Activated CD4-positive, alpha-beta T cell treated with anti-CD3 and anti-CD28 coated beads, Interleukin-2, amount 10 ng/mL, durations not matched to agents 7 days and 5 days (primary cell): ENCODE measurements around the gene ADAMTS9. TPM values are rescaled to one million over a fixed set of nuclear protein-coding genes. Genes with fewer than 3 reads are reported as not detected.

ENCODE experiments used
- CTCF ChIA-PET: fragments of 350-600 bp; sonication (Branson Sonifier 250); formaldehyde crosslinking; loops from one replicate; lab custom pipeline; 2021; ENCODE audit warnings: antibody characterized with exemption; lab: Charles Lee
- POLR2A ChIA-PET: fragments of 350-600 bp; sonication (Branson Sonifier 250); formaldehyde crosslinking; loops from one replicate; lab custom pipeline; 2021; ENCODE audit warnings: antibody characterized with exemption; lab: Charles Lee
- DNase-seq: peaks from one replicate; pipeline ENCODE4 v3.0.0-alpha.2; 2020
- H3K27ac Mint-ChIP-seq: one replicate; pipeline ENCODE4 v1.8.0; 2021; ENCODE audit warnings: mild to moderate bottlenecking, moderate library complexity, mixed read lengths
- H3K27me3 Mint-ChIP-seq: one replicate; pipeline ENCODE4 v1.8.0; 2021; ENCODE audit warnings: mixed read lengths
- H3K36me3 Mint-ChIP-seq: one replicate; pipeline ENCODE4 v1.8.0; 2021; ENCODE audit warnings: low read depth, mixed read lengths
- H3K4me1 Mint-ChIP-seq: one replicate; pipeline ENCODE4 v1.8.0; 2021; ENCODE audit warnings: mixed read lengths
- H3K4me3 Mint-ChIP-seq: one replicate; pipeline ENCODE4 v1.8.0; 2021; ENCODE audit warnings: mild to moderate bottlenecking, moderate library complexity, mixed read lengths
- H3K9me3 Mint-ChIP-seq: one replicate; pipeline ENCODE4 v1.8.0; 2021; ENCODE audit warnings: mixed read lengths
- total RNA-seq, 2 experiments: library from RNA; stranded (reverse); gene quantifications; one replicate each; pipeline ENCODE4 v1.2.3, GENCODE V29; 2021

The ADAMTS9 gene
- total RNA-seq, 2 experiments from 2014 or later: not detected

DNA sequence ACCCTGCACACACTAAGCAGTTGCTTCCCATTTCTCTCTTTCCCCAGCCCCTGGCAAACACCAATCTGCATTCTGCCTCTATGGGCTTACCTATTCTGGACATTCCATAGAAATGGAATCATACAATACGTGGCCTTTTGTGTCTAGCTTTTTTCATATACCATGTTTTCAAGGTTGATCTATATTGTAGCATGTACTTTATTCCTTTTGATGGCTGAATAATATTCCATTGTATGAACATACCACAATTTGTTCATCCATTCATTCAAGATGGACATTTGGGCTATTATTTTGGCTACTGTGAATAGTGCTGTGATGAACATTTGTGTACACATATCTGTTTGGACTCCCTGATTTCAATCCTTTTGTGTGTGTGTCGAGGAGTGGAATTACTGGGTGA, 18.1 kb upstream of the ADAMTS9 start:
- no peaks in the 10 kb centered on the region for H3K27me3 Mint-ChIP-seq
- H3K36me3 Mint-ChIP-seq: no peaks in the 10 kb centered on the region
- no peak overlapping the region for H3K27ac Mint-ChIP-seq

DNA sequence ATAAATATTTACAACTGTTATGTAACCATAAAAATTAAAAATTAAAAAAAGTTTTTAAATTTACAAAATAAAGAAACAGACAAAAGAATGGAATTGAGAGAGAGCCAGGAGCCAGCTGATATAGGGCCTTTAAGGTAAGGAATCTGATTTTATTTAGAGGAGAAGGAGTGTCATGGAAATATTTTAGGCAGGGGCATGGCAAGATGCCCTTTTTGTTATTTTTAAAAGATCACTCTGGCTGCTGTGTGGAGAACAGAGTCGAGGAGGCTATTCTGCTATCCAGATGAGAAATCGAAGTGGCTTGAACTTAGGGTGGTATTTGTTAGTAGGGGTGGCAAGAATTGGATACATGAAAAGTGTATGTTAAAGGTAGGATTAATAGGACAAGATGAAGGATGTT, 9.1 kb upstream of the ADAMTS9 start:
- no peaks in the 10 kb centered on the region for H3K9me3 Mint-ChIP-seq
- H3K4me1 Mint-ChIP-seq: no peaks in the 10 kb centered on the region
- no peak for DNase-seq
- no peaks in the 10 kb centered on the region for H3K27me3 Mint-ChIP-seq
- ChIA-PET POLR2A (no interaction called here), CTCF (no interaction called here)
- no peak overlapping the region for H3K4me3 Mint-ChIP-seq
- H3K36me3 Mint-ChIP-seq: no peaks in the 10 kb centered on the region
- H3K27ac Mint-ChIP-seq: no peak overlapping the region

More for the DNA sequence above, 18.1 kb upstream of the ADAMTS9 start:
- H3K4me3 Mint-ChIP-seq: no peak overlapping the region
- CTCF ChIA-PET: no interaction called here
- H3K4me1 Mint-ChIP-seq: no peaks in the 10 kb centered on the region
- POLR2A ChIA-PET: no interaction called here
- DNase-seq: no peak
- no peaks in the 10 kb centered on the region for H3K9me3 Mint-ChIP-seq

DNA sequence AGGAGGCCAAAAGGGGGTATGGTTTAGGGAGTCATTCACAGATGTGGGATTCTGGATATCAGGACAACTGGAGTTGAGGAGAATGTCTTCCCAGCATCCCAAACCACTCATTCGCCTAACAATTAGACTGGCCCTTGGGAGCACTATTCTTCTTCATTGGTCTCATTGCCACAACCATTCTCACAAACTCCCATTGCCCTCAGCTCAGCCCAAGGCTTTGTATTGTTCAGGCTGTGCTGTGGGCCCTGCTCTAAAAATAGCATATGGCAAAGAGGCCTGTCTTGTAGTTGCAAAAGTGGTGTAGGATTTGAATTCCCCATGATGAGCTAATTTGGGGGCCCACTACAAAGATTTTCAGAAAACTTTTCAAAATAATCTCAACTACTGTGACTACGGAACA, 6.3 kb upstream of the ADAMTS9 start:
- CTCF ChIA-PET: no interaction called here
- no peak overlapping the region for H3K27ac Mint-ChIP-seq
- H3K4me1 Mint-ChIP-seq: no peaks in the 10 kb centered on the region
- H3K27me3 Mint-ChIP-seq: peaks cover 13% of the 10 kb centered on the region
- no peaks in the 10 kb centered on the region for H3K9me3 Mint-ChIP-seq
- POLR2A ChIA-PET: no interaction called here
- no peak overlapping the region for H3K4me3 Mint-ChIP-seq
- no peaks in the 10 kb centered on the region for H3K36me3 Mint-ChIP-seq
- no peak for DNase-seq

DNA sequence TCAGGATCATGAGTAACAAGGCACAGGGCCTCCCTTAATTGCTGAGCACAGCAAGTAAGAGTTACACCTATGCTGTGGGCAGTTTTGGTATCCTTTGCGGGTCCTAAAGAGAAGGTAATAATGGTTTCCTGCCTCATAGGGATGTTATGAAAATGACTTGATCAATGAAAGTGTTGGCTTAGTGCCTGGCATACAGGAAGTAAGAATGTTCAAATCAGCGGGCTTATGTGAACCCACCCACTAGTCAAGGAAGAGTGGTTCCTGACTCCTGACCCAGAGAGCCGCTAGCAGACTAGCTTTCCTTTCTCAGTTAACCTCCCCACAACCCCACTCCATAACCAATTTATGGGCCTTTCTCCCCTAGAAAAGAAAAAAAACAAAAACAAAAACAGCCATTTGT, 5.2 kb upstream of the ADAMTS9 start:
- Mint-ChIP-seq H3K36me3 (no peaks in the 10 kb centered on the region), H3K4me1 (peaks cover 2% of the 10 kb centered on the region), H3K27me3 (peaks cover 22% of the 10 kb centered on the region), H3K4me3 (no peak overlapping the region), H3K27ac (no peak overlapping the region), H3K9me3 (no peaks in the 10 kb centered on the region)
- POLR2A ChIA-PET: no interaction called here
- CTCF ChIA-PET: no interaction called here
- DNase-seq: no peak

DNA sequence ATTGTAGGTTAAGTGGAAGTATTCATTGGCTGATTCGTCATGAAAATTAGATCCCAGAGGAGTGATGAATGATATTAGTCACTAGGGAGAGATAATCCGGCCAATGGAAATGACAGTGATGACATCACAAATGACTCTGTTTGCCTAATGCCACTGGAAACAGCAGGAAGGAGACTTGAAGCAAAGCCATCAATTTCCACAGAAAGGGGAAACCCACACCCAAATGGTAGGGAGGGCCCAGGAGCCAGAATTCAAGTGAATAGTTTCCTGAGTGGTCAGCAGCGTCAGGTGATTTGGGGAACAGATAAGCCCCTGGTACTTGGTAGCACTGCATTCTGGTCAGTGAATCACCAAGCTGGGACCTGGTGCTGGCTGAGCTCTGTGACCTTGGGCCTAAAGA, 3.3 kb upstream of the ADAMTS9 start:
- H3K27ac Mint-ChIP-seq: no peak overlapping the region
- H3K9me3 Mint-ChIP-seq: no peaks in the 10 kb centered on the region
- DNase-seq: no peak
- ChIA-PET CTCF (no interaction called here), POLR2A (no interaction called here)
- peaks cover 36% of the 10 kb centered on the region for H3K27me3 Mint-ChIP-seq
- H3K4me3 Mint-ChIP-seq: no peak overlapping the region
- H3K4me1 Mint-ChIP-seq: peaks cover 2% of the 10 kb centered on the region
- no peaks in the 10 kb centered on the region for H3K36me3 Mint-ChIP-seq

DNA sequence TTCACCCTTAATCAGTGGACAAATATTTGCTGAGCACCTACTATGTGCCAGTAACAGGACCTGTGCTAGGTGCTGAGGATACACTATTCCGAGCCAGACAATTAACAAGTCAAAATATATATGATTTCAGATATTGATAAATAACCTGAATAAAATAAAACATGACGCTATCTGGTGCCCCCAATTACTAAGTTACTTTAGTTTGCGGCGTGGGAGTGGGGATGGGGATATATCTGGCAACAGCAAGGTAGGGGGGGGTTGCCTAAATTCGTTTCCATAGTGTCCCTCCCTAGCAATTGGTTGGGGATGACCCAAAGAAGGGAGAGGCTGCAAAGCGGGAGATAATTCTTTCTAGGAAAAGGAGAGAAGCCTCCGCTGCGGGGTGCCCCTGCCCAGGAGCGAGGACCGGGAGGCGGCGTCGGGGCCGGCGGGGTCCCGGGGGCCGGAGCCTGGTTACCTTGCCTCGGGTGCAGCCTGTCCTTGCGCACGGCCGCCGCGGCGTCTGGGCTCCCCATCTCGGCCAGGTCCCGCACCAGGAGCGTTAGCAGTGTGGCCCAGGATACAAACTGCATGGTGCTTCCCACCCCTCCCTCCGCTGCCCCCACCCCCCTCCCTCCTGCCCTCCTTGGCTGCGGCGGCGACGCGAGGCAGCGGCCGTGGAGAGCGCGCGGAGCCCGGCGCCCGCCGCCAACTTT, 567 bp downstream of the ADAMTS9 start:
- Mint-ChIP-seq H3K27ac (no peak overlapping the region), H3K27me3 (peaks cover 58% of the 10 kb centered on the region), H3K4me3 (no peak overlapping the region), H3K4me1 (peaks cover 2% of the 10 kb centered on the region), H3K9me3 (no peaks in the 10 kb centered on the region), H3K36me3 (no peaks in the 10 kb centered on the region)
- CTCF ChIA-PET: no interaction called here
- POLR2A ChIA-PET: no interaction called here
- no peak for DNase-seq

DNA sequence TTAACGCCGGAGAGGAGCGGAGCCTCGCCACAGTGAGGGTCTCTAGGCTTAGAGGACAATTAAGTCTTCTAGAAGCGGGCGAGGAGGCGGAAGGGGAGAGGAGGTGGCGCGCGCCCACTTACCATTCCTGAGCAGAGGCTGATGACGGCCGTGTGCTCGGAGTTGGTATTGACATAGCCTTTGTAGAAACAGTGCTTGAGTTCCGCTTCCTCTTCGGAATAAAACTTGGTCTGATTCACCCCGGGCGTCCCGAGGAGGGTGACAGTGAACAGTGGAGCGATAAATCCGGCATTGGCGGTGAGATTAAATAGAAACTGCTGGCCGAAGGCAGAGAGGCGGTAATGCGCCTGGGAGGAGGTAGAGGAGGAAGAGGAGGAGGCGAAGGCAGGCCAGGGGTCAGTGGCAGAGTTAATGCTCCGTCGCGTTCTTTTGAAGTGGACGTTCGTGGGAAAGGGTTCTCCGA, 1.3 kb downstream of the ADAMTS9 start:
- peaks cover 58% of the 10 kb centered on the region for H3K27me3 Mint-ChIP-seq
- no peak overlapping the region for H3K27ac Mint-ChIP-seq
- H3K36me3 Mint-ChIP-seq: no peaks in the 10 kb centered on the region
- H3K4me1 Mint-ChIP-seq: peaks cover 2% of the 10 kb centered on the region
- no peak for DNase-seq
- H3K9me3 Mint-ChIP-seq: no peaks in the 10 kb centered on the region
- ChIA-PET CTCF (no interaction called here), POLR2A (no interaction called here)
- H3K4me3 Mint-ChIP-seq: no peak overlapping the region

DNA sequence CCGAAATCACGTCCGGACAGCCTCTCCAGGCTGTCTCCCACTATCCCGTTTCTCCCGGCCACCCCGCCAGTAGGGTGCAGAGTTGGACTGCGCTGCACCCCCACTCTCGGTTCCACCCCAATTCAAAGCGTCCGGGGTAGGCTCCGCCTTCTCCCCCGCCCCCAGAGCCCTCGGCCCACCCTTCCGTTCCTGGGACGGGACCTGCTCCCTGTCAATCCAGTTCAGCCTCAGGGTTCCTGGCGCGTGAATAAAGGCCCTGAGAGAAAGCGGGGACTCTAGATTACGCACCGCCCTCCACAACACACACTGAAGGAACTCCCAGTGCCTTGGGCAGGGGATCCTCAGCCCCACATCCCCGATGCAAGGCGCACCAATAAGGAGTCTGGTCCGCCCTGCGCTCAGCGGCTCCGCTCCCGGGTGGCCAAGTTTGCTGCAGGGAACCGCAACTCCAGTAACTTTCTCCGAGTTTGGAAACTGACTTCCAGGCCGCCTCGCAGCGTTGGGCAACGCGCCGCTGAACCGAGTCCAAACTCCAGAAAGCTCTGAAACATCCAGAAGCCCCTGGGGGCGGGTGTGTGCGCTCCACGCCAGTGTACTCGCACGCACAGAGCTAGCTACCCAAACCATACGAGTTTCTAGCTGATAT, 1.9 kb downstream of the ADAMTS9 start:
- ChIA-PET CTCF (no interaction called here), POLR2A (no interaction called here)
- H3K27ac Mint-ChIP-seq: no peak overlapping the region
- H3K9me3 Mint-ChIP-seq: no peaks in the 10 kb centered on the region
- H3K36me3 Mint-ChIP-seq: no peaks in the 10 kb centered on the region
- H3K4me1 Mint-ChIP-seq: peaks cover 2% of the 10 kb centered on the region
- no peak overlapping the region for H3K4me3 Mint-ChIP-seq
- peaks cover 58% of the 10 kb centered on the region for H3K27me3 Mint-ChIP-seq
- DNase-seq: no peak

DNA sequence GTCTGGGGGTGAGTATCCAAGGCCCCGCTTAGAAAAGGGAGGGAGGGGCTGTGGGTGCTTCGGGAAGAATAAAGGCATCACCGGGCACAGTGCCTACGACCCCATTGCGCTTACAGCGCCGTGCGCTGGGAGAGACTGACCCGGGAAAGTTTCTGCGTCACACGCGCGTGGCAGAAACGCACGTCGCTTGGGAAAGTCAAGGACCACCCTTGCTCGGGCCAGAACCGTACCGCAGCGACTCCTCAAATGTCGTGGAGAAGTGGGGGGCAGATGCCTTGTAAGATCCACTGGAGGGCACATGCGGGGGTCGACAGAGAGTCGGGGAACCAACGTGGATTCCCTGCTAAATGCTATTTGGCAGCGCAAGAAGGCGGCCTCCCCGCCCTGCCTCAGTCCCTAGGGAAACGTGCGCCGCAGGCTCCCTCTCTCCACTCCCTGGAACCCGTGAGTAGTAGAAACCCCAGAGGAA, 2.4 kb downstream of the ADAMTS9 start:
- H3K9me3 Mint-ChIP-seq: no peaks in the 10 kb centered on the region
- H3K27me3 Mint-ChIP-seq: peaks cover 55% of the 10 kb centered on the region
- H3K4me1 Mint-ChIP-seq: peaks cover 2% of the 10 kb centered on the region
- CTCF ChIA-PET: no interaction called here
- POLR2A ChIA-PET: no interaction called here
- no peaks in the 10 kb centered on the region for H3K36me3 Mint-ChIP-seq
- no peak for DNase-seq
- no peak overlapping the region for H3K4me3 Mint-ChIP-seq
- no peak overlapping the region for H3K27ac Mint-ChIP-seq

DNA sequence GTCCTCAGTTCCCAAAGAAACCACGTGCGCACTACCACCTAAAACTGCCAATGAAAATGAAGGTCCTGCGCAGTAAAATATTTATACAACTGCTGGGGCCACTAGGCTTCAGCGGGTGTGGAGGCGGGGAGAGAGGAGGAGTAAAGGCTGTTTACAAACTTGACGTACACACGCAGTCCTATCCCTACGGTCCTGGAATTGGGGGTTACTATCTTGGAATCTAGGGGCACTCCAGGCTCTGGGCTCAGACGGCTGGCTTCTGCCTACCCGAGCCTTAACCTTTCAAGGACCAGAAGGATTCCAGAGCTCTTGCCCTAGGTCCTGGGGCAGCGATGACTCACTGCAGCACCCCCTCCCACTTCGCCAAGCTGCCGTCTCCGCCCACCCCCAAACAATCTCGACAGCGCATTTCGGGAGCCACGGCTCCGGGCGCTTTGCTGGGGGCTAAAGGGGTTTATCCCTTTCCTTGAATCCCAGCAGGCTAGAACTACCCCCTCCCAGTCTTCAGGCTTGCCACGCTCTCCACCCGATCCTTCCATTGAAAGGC, 3.0 kb downstream of the ADAMTS9 start:
- no peak overlapping the region for H3K4me3 Mint-ChIP-seq

DNA sequence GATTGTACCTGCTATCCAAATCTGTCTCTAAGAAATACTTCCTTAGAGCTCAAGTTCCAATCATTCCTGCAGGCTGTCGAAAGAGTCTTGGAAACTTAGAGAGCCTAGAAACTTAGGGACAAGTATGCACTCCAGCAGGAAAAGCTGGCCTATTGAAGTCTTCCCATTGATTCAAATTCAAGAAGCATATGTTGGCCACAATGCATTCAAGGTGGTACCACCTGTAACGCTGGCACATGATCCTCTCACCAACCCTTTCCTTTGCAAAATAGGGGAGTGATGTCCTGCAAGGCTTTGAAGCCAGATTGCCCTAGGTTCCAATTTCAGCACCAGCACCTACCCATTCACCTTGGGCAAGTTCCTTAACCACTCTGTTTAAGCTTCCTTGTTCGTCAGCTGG, 6.0 kb downstream of the ADAMTS9 start:
- DNase-seq: no peak
- Mint-ChIP-seq H3K36me3 (no peaks in the 10 kb centered on the region), H3K4me1 (no peaks in the 10 kb centered on the region), H3K27ac (no peak overlapping the region), H3K9me3 (no peaks in the 10 kb centered on the region), H3K4me3 (no peak overlapping the region), H3K27me3 (peaks cover 30% of the 10 kb centered on the region)
- POLR2A ChIA-PET: no interaction called here
- CTCF ChIA-PET: no interaction called here

More for the DNA sequence above, 3.0 kb downstream of the ADAMTS9 start:
- Mint-ChIP-seq H3K36me3 (no peaks in the 10 kb centered on the region), H3K27ac (no peak overlapping the region), H3K27me3 (peaks cover 52% of the 10 kb centered on the region), H3K9me3 (no peaks in the 10 kb centered on the region), H3K4me1 (peaks cover 2% of the 10 kb centered on the region)
- no peak for DNase-seq
- ChIA-PET CTCF (no interaction called here), POLR2A (no interaction called here)

DNA sequence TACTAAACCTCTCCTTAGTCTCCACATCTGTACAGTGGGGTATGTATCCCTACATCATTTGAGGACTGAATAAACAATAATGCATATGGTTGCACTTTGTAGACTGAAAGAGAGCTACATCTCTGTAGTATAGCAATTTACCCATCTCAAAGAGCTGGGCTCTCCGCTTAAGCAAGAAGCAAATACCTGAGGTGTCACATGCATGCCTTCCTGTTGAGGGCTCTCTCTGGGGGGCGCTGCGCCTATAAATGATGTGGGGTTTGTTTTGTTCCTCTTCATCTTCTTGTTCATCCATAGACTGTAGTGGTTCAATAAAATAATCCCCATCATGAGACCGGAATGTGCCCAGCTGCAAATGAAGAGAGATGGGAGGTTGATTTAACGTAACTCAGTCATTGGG, 6.8 kb downstream of the ADAMTS9 start:
- POLR2A ChIA-PET: interaction anchor here (0.6 kb wide), 1 partner anchor 41 kb away, joined by 3 read pairs; no protein-coding TSS in a partner anchor
- no peaks in the 10 kb centered on the region for H3K36me3 Mint-ChIP-seq
- CTCF ChIA-PET: no interaction called here
- H3K4me3 Mint-ChIP-seq: no peak overlapping the region
- no peaks in the 10 kb centered on the region for H3K4me1 Mint-ChIP-seq
- no peak for DNase-seq
- no peaks in the 10 kb centered on the region for H3K9me3 Mint-ChIP-seq
- peaks cover 22% of the 10 kb centered on the region for H3K27me3 Mint-ChIP-seq
- no peak overlapping the region for H3K27ac Mint-ChIP-seq

DNA sequence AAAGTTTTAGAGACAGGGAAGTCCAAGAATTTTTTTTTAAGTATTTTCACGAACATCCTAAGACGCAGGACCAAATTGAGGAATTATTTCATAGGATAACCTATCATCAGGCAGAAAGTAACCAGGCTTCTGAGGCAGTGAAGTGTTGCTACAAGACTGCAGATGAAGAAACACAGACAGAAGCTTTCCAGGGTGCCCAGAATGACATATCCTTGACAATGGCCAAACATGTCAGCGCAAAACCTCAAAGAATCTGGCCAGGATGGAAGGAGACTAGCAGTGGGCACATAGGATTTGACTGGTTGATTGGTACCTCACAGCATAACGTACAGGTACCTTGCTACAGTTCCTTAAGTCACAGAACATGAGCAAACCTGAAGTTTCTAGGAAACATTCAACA, 7.5 kb downstream of the ADAMTS9 start:
- Mint-ChIP-seq H3K9me3 (no peaks in the 10 kb centered on the region), H3K36me3 (no peaks in the 10 kb centered on the region)
- POLR2A ChIA-PET: no interaction called here

More for the DNA sequence above, 7.5 kb downstream of the ADAMTS9 start:
- Mint-ChIP-seq H3K4me1 (no peaks in the 10 kb centered on the region), H3K4me3 (no peak overlapping the region), H3K27me3 (peaks cover 15% of the 10 kb centered on the region), H3K27ac (no peak overlapping the region)
- CTCF ChIA-PET: no interaction called here
- DNase-seq: no peak
